Activated naive CD8-positive, alpha-beta T cell treated with anti-CD3 and anti-CD28 coated beads, Interleukin-2, amount 50 U/mL, for 24 hours (primary cell): ENCODE results near the gene NME7.
"Not testable (repeated sequence)": the region's sequence is repeated elsewhere in the genome, so short reads cannot be mapped to it uniquely, and the experiment has no call there.

Experiments used
- ATAC-seq: fragments of 150-1000 bp; cut with Tn5 transposase; one replicate; pipeline ENCODE4 v1.10.0; 2021
- DNase-seq: peaks from one replicate; pipeline ENCODE4 v3.0.0; 2021
- H3K27ac Mint-ChIP-seq: one replicate; pipeline ENCODE4 v1.8.0; 2021; ENCODE audit warnings: mild to moderate bottlenecking, mixed read lengths
- H3K27me3 Mint-ChIP-seq: one replicate; pipeline ENCODE4 v1.8.0; 2021; ENCODE audit warnings: mixed read lengths
- H3K36me3 Mint-ChIP-seq: one replicate; pipeline ENCODE4 v1.8.0; 2021; ENCODE audit warnings: low read depth, mixed read lengths
- H3K4me1 Mint-ChIP-seq: one replicate; pipeline ENCODE4 v1.8.0; 2021; ENCODE audit warnings: mixed read lengths
- H3K4me3 Mint-ChIP-seq: one replicate; pipeline ENCODE4 v1.8.0; 2021; ENCODE audit warnings: mild to moderate bottlenecking, moderate library complexity, mixed read lengths
- H3K9me3 Mint-ChIP-seq: one replicate; pipeline ENCODE4 v1.8.0; 2021; ENCODE audit warnings: mixed read lengths

Gene NME7

GRCh38 chr1:169201084-169201619, 166.4 kb downstream of the NME7 start:
- ATAC-seq (no peak), DNase-seq (no peak)
- H3K27me3 Mint-ChIP-seq, result no peaks in the 10 kb centered on the region
- H3K4me1 Mint-ChIP-seq, result no peaks in the 10 kb centered on the region
- no peak overlapping the region for H3K27ac Mint-ChIP-seq
- peaks cover 15% of the 10 kb centered on the region for H3K9me3 Mint-ChIP-seq
- H3K4me3 Mint-ChIP-seq, result no peak overlapping the region
- H3K36me3 Mint-ChIP-seq, result peaks cover 4% of the 10 kb centered on the region

- ATAC-seq (no peak), DNase-seq (no peak)
- Mint-ChIP-seq H3K27ac (no peak overlapping the region), H3K9me3 (peaks cover 15% of the 10 kb centered on the region), H3K27me3 (no peaks in the 10 kb centered on the region), H3K4me3 (no peak overlapping the region), H3K36me3 (peaks cover 4% of the 10 kb centered on the region), H3K4me1 (no peaks in the 10 kb centered on the region)
Observed at GRCh38 chr1:169200319-169200718, 167.3 kb downstream of the NME7 start.

GRCh38 chr1:169196581-169196980, 171.0 kb downstream of the NME7 start:
- H3K9me3 Mint-ChIP-seq, result peaks cover 15% of the 10 kb centered on the region
- H3K27me3 Mint-ChIP-seq, result no peaks in the 10 kb centered on the region
- H3K4me3 Mint-ChIP-seq, result no peak overlapping the region
- no peaks in the 10 kb centered on the region for H3K4me1 Mint-ChIP-seq
- ATAC-seq (no peak), DNase-seq (no peak)
- H3K27ac Mint-ChIP-seq, result no peak overlapping the region
- H3K36me3 Mint-ChIP-seq, result peaks cover 3% of the 10 kb centered on the region

GRCh38 chr1:169196161-169196560, 171.4 kb downstream of the NME7 start:
- no peak overlapping the region for H3K27ac Mint-ChIP-seq
- no peaks in the 10 kb centered on the region for H3K27me3 Mint-ChIP-seq
- H3K4me1 Mint-ChIP-seq, result no peaks in the 10 kb centered on the region
- ATAC-seq (no peak), DNase-seq (no peak)
- H3K4me3 Mint-ChIP-seq, result no peak overlapping the region
- H3K9me3 Mint-ChIP-seq, result peaks cover 15% of the 10 kb centered on the region
- no peaks in the 10 kb centered on the region for H3K36me3 Mint-ChIP-seq

GRCh38 chr1:169193191-169193850, 174.3 kb downstream of the NME7 start:
- H3K36me3 Mint-ChIP-seq, result no peaks in the 10 kb centered on the region
- no peaks in the 10 kb centered on the region for H3K27me3 Mint-ChIP-seq
- DNase-seq (no peak), ATAC-seq (no peak)
- H3K27ac Mint-ChIP-seq, result no peak overlapping the region
- peaks cover 12% of the 10 kb centered on the region for H3K9me3 Mint-ChIP-seq
- H3K4me1 Mint-ChIP-seq, result no peaks in the 10 kb centered on the region
- H3K4me3 Mint-ChIP-seq, result no peak overlapping the region

GRCh38 chr1:169186106-169186505, 181.5 kb downstream of the NME7 start:
- no peak overlapping the region for H3K27ac Mint-ChIP-seq
- ATAC-seq, result no peak
- no peaks in the 10 kb centered on the region for H3K36me3 Mint-ChIP-seq
- no peak overlapping the region for H3K4me3 Mint-ChIP-seq
- H3K4me1 Mint-ChIP-seq, result no peaks in the 10 kb centered on the region
- DNase-seq, result no peak
- H3K27me3 Mint-ChIP-seq, result no peaks in the 10 kb centered on the region
- H3K9me3 Mint-ChIP-seq, result no peaks in the 10 kb centered on the region

GRCh38 chr1:169184812-169185211, 182.8 kb downstream of the NME7 start:
- H3K27me3 Mint-ChIP-seq, result no peaks in the 10 kb centered on the region
- no peaks in the 10 kb centered on the region for H3K36me3 Mint-ChIP-seq
- ATAC-seq (no peak), DNase-seq (no peak)
- no peak overlapping the region for H3K27ac Mint-ChIP-seq
- H3K4me3 Mint-ChIP-seq, result no peak overlapping the region
- no peaks in the 10 kb centered on the region for H3K4me1 Mint-ChIP-seq
- H3K9me3 Mint-ChIP-seq, result no peaks in the 10 kb centered on the region

- Mint-ChIP-seq H3K9me3 (no peaks in the 10 kb centered on the region), H3K4me1 (no peaks in the 10 kb centered on the region), H3K27me3 (no peaks in the 10 kb centered on the region), H3K4me3 (no peak overlapping the region), H3K36me3 (no peaks in the 10 kb centered on the region), H3K27ac (no peak overlapping the region)
- ATAC-seq (no peak), DNase-seq (no peak)
Observed at GRCh38 chr1:169180174-169180573, 187.4 kb downstream of the NME7 start.

- DNase-seq, H3K9me3 Mint-ChIP-seq, H3K36me3 Mint-ChIP-seq, H3K27me3 Mint-ChIP-seq, H3K4me1 Mint-ChIP-seq, H3K4me3 Mint-ChIP-seq, H3K27ac Mint-ChIP-seq, ATAC-seq: not testable (repeated sequence)
Observed at GRCh38 chr1:169179431-169179830, 188.2 kb downstream of the NME7 start.

- no peak overlapping the region for H3K27ac Mint-ChIP-seq
- no peaks in the 10 kb centered on the region for H3K36me3 Mint-ChIP-seq
- H3K4me1 Mint-ChIP-seq, result no peaks in the 10 kb centered on the region
- ATAC-seq, result no peak
- no peak for DNase-seq
- H3K27me3 Mint-ChIP-seq, result no peaks in the 10 kb centered on the region
- no peak overlapping the region for H3K4me3 Mint-ChIP-seq
- H3K9me3 Mint-ChIP-seq, result no peaks in the 10 kb centered on the region
Observed at GRCh38 chr1:169175461-169175860, 192.1 kb downstream of the NME7 start.

GRCh38 chr1:169163059-169163458, 204.5 kb downstream of the NME7 start:
- Mint-ChIP-seq H3K36me3 (peaks cover 3% of the 10 kb centered on the region), H3K27me3 (no peaks in the 10 kb centered on the region), H3K4me1 (peaks cover 9% of the 10 kb centered on the region), H3K9me3 (no peaks in the 10 kb centered on the region), H3K4me3 (no peak overlapping the region), H3K27ac (no peak overlapping the region)
- DNase-seq, result no peak
- ATAC-seq, result peak; percentile 85

GRCh38 chr1:169161496-169162194, 206.0 kb downstream of the NME7 start:
- H3K4me1 Mint-ChIP-seq, result peaks cover 9% of the 10 kb centered on the region
- peaks cover 3% of the 10 kb centered on the region for H3K36me3 Mint-ChIP-seq
- H3K9me3 Mint-ChIP-seq, result no peaks in the 10 kb centered on the region
- H3K27ac Mint-ChIP-seq, result no peak overlapping the region
- H3K4me3 Mint-ChIP-seq, result no peak overlapping the region
- H3K27me3 Mint-ChIP-seq, result no peaks in the 10 kb centered on the region
- DNase-seq (no peak), ATAC-seq (no peak)

GRCh38 chr1:169160845-169161495, 206.6 kb downstream of the NME7 start:
- Mint-ChIP-seq H3K27ac (no peak overlapping the region), H3K9me3 (no peaks in the 10 kb centered on the region), H3K36me3 (peaks cover 3% of the 10 kb centered on the region), H3K4me3 (no peak overlapping the region), H3K4me1 (peaks cover 9% of the 10 kb centered on the region), H3K27me3 (no peaks in the 10 kb centered on the region)
- no peak for ATAC-seq
- no peak for DNase-seq

- peaks cover 3% of the 10 kb centered on the region for H3K36me3 Mint-ChIP-seq
- H3K4me1 Mint-ChIP-seq, result no peaks in the 10 kb centered on the region
- DNase-seq (no peak), ATAC-seq (no peak)
- H3K27ac Mint-ChIP-seq, result no peak overlapping the region
- no peak overlapping the region for H3K4me3 Mint-ChIP-seq
- no peaks in the 10 kb centered on the region for H3K27me3 Mint-ChIP-seq
- no peaks in the 10 kb centered on the region for H3K9me3 Mint-ChIP-seq
Observed at GRCh38 chr1:169156580-169156979, 211.0 kb downstream of the NME7 start.

- no peak for DNase-seq
- no peak for ATAC-seq
- Mint-ChIP-seq H3K4me3 (no peak overlapping the region), H3K36me3 (peaks cover 3% of the 10 kb centered on the region), H3K27me3 (no peaks in the 10 kb centered on the region), H3K27ac (no peak overlapping the region), H3K9me3 (no peaks in the 10 kb centered on the region), H3K4me1 (no peaks in the 10 kb centered on the region)
Observed at GRCh38 chr1:169155675-169156074, 211.9 kb downstream of the NME7 start.
